Measurements from ENCODE around the gene CACNA1A.

DNA sequence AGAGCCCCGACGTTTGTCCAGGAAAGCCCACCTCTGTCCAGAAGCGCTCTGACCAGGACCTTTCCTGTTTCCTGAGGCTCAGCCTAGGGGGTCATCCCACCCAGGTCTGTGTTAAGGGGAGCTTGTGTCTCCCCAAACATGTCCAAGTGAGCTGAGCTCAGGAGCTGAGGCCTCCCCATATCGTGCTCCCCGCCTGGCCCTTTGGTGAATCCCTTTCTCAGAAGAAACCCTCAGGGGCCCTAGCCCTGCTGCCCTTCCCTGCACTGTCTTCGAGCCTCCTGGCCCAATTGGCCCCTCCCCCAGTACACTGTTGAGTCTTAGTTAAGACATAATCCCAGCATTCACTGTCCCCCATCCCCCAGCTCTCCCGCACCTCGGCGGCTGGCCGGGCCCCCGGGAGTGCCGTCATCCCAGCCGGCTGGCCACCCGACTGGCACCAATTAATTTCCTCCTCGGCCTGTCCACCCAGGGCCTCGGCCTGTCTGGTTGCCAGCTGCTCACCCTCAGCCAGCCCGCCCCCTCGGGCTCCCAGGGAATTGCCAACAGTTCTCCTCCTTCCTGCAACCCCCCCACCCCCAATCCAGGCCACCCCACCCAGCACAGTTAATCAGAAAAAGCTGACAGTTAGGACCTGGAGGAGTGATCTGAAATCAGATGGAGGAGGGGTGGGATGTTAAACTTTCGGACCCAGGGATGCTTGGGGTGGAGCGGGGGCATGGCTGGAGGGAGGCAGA lies 342.5 kb downstream of the CACNA1A start:
- no peak for TF ChIP-seq EP300 (IDR thresholded peaks at IDR 0.05)
- TF ChIP-seq, protein P1, sequence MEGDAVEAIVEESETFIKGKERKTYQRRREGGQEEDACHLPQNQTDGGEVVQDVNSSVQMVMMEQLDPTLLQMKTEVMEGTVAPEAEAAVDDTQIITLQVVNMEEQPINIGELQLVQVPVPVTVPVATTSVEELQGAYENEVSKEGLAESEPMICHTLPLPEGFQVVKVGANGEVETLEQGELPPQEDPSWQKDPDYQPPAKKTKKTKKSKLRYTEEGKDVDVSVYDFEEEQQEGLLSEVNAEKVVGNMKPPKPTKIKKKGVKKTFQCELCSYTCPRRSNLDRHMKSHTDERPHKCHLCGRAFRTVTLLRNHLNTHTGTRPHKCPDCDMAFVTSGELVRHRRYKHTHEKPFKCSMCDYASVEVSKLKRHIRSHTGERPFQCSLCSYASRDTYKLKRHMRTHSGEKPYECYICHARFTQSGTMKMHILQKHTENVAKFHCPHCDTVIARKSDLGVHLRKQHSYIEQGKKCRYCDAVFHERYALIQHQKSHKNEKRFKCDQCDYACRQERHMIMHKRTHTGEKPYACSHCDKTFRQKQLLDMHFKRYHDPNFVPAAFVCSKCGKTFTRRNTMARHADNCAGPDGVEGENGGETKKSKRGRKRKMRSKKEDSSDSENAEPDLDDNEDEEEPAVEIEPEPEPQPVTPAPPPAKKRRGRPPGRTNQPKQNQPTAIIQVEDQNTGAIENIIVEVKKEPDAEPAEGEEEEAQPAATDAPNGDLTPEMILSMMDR (IDR thresholded peaks at IDR 0.05), result no peak
